NCI-H82 treated with DMSO at 0.1 percent for 48 hours (cell line): ENCODE measurements around the gene PRKD1.

Source experiments
- DNase-seq: peaks from one replicate; lab custom pipeline; 2025; ENCODE audit not compliant: unreplicated experiment; lab: John Stamatoyannopoulos, UW

PRKD1 gene

GRCh38 chr14:29527286-29527685 lies 400.4 kb downstream of the PRKD1 start:
- no peak for DNase-seq
